Measurements from ENCODE around the gene UBE2F.

DNA sequence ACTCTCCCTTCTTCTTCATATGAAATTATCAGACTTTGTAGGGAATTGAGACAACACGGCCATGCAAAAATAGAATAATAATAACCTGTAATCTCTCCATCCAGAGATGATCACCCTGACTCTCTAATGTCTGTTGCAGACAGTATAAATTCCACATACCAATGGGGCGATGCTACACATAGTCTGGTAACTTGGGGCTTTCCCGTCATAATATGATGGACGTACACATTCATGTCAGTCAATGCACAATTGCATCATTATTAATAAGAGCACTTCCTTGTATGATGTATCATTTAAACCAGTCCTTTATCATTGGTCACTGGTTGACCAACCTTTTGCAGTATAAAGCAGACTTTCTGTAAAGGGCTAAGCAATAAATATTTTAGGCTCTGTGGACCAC, 54.5 kb downstream of the UBE2F start:
- TF ChIP-seq, protein P1, sequence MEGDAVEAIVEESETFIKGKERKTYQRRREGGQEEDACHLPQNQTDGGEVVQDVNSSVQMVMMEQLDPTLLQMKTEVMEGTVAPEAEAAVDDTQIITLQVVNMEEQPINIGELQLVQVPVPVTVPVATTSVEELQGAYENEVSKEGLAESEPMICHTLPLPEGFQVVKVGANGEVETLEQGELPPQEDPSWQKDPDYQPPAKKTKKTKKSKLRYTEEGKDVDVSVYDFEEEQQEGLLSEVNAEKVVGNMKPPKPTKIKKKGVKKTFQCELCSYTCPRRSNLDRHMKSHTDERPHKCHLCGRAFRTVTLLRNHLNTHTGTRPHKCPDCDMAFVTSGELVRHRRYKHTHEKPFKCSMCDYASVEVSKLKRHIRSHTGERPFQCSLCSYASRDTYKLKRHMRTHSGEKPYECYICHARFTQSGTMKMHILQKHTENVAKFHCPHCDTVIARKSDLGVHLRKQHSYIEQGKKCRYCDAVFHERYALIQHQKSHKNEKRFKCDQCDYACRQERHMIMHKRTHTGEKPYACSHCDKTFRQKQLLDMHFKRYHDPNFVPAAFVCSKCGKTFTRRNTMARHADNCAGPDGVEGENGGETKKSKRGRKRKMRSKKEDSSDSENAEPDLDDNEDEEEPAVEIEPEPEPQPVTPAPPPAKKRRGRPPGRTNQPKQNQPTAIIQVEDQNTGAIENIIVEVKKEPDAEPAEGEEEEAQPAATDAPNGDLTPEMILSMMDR (IDR thresholded peaks at IDR 0.05; ENCODE audit: insufficient read depth, low read length) = no peak
- TF ChIP-seq, protein P2, sequence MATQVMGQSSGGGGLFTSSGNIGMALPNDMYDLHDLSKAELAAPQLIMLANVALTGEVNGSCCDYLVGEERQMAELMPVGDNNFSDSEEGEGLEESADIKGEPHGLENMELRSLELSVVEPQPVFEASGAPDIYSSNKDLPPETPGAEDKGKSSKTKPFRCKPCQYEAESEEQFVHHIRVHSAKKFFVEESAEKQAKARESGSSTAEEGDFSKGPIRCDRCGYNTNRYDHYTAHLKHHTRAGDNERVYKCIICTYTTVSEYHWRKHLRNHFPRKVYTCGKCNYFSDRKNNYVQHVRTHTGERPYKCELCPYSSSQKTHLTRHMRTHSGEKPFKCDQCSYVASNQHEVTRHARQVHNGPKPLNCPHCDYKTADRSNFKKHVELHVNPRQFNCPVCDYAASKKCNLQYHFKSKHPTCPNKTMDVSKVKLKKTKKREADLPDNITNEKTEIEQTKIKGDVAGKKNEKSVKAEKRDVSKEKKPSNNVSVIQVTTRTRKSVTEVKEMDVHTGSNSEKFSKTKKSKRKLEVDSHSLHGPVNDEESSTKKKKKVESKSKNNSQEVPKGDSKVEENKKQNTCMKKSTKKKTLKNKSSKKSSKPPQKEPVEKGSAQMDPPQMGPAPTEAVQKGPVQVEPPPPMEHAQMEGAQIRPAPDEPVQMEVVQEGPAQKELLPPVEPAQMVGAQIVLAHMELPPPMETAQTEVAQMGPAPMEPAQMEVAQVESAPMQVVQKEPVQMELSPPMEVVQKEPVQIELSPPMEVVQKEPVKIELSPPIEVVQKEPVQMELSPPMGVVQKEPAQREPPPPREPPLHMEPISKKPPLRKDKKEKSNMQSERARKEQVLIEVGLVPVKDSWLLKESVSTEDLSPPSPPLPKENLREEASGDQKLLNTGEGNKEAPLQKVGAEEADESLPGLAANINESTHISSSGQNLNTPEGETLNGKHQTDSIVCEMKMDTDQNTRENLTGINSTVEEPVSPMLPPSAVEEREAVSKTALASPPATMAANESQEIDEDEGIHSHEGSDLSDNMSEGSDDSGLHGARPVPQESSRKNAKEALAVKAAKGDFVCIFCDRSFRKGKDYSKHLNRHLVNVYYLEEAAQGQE (IDR thresholded peaks at IDR 0.05; ENCODE audit: insufficient replicate concordance, low read depth) = no peak
- TF ChIP-seq POLR2AphosphoS5 (IDR thresholded peaks at IDR 0.05; ENCODE audit: low read depth) = no peak

Measured in HL-60 (cell line).